Activated T-helper 1 cell treated with anti-CD3 and anti-CD28 coated beads, Interleukin-2, amount 50 U/mL, for 16 hours (primary cell): ENCODE measurements around the gene THADA.
"Not testable (repeated sequence)": the region's sequence is repeated elsewhere in the genome, so short reads cannot be mapped to it uniquely, and the experiment has no call there.

Experiments used
- DNase-seq, 2 donors: peaks; one replicate each; pipeline ENCODE4 v3.0.0-alpha.2; 2020; ENCODE audit warnings: low read depth in 1 of 2, low spot score in 1 of 2

Gene THADA

DNA sequence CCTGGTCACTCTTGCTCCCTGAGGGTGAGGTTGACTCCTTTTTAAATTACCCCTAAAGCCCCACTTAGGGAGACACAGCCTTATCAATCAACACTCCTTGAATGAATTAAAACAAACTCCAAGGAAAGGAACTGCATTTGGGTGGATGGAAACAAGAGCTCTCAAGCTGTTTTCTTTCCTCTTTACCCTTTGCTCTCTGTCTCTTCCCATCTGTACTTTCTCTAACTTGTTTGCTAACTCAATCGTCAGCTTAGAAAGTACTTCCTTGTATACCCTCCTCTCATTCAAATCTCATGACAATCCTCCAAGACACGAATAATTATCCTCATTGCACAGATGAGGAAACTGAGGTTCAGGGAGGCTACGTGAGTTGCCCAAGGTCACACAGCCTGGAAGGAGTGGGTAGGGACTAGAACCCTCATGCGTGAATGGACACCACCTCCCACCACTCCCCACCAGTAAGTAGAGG lies 402.2 kb downstream of the THADA start:
- DNase-seq, result no peak

- no peak for DNase-seq
These were observed 402.8 kb downstream of the THADA start for GRCh38 chr2:43192744-43193651.

GRCh38 chr2:43191947-43192516 lies 403.8 kb downstream of the THADA start:
- DNase-seq, result no peak

DNA sequence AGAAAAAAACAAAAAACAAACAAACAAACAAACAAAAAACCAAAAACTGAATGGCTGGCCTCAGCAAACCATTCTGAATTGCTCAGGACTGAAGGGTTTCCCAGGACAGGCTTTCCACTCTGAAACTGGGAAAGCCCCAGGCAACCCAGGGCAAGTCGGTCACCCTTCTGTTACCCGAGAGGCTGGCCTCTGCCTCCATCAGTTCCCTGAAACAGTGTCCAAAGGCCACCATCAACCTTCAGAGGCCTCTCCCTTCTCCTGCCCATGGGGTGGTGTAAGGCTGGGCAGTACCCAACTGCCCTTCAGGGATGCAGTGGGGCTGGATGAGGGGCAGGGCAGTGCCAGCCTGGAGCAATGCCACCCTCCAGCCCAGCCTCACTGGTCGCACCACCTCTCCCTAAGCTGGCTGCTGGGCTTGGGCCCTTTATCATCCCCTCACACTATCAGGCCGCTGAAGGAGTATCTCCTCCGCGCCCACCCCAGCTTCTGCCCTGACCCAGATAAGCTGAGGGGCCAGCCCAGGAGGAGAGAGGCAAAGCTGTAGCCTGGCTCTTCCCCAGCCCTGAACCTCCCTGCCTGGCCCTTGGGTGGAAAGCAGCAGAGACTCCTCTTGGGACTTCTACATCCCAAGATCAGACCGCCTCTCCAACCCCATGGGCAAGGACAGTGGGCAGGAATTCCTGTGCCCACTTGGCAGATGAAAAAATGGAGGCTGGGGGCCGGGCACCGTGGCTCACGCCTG lies 405.4 kb downstream of the THADA start:
- no peak for DNase-seq

DNA sequence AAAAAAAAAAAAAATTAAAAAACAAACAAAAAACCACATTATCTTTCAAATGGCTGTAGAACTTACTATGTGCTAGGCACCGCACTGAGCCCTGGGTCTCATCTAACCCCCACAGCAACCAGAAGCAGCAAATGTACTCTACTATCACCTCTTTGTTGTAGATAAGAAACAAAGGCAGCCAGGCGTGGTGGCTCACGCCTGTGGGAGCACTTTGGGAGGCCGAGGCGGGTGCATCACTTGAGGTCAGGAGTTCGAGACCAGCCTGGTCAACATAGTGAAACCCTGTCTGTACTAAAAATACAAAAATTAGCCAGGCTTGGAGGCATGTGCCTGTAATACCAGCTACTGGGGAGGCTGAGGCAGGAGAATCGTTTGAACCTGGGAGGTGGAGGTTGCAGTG lies 406.0 kb downstream of the THADA start:
- DNase-seq, result not testable (repeated sequence)

DNA sequence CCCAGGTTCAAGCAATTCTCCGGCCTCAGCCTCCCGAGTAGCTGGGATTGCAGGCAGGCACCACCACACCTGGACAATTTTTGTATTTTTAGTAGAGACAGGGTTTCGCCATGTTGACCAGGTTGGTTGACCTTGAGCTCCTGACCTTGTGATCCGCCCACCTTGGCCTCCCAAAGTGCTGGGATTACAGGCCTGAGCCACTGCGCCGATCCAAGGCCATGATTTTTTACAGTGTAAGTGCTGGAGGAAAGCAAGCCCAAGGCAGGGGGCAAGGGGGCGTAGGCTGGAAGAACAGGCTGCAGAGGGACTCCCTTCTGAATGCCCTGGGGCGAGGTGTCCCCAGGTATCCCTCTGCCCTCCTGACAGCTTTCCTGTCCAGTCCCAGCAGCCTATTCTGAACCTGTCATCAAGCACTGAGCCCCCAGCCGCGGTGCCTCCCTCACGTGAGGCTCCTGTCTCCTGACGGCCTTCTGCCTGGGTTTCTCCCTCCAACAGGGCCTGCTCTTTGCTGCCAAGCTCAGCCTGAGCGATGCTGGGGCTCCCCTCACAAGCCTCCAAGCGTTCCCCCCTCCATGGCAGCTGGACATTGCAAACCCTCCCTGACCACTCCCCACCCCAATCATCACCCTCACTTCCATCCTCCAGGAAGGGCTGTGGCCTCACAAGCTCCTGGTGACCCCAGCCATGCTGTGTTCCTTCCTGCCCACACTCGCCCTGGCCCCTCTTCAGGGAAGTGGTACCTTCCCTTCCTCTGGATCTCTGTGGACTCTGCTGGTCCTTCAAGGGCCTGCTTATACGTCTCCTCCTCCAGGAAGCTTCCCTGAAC lies 407.1 kb downstream of the THADA start:
- no peak for DNase-seq

GRCh38 chr2:43186679-43187374 lies 409.0 kb downstream of the THADA start:
- no peak for DNase-seq

DNA sequence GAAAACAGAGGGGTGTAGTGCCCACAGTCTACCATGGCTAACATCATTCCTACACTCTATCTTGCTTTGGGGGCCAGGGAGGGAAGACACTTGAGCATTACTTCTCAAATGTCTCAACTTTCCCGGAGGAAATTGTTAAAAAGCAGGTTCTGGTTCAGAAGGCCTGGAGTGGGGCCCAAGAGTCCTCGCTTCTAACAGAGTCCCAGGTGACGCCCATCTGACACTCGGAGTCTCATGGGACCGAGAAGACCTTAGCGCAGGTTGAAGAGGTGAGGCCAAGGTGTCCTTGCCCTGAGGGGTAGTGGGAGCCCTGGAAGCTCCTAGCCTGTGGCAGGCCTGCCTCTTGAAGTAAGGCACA lies 409.5 kb downstream of the THADA start:
- DNase-seq, result no peak

DNA sequence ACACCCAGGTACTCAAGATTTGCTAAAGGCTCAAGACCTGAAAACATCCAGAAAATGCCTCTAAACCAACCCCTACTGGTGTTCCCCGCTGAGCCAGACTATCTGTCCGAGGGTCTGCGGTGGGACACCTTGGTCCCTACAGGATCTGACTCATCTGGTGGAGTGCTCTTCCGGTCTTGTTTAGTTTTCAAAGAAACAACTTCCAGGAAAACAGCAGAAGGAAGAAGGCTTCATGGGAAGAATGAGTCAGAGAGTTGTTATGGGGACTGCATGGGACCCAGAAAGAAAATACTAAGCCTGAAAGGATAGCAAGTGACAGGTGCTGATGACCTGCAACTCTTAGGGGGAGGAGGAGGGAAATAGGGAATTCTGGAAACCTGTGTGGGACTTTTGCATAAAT lies 410.7 kb downstream of the THADA start:
- no peak for DNase-seq

GRCh38 chr2:43184339-43184895 lies 411.4 kb downstream of the THADA start:
- peak in 1 of 2 donors; percentile 42 for DNase-seq

- no peak for DNase-seq
These were observed 412.1 kb downstream of the THADA start for GRCh38 chr2:43183743-43184142.

GRCh38 chr2:43180897-43181296 lies 414.9 kb downstream of the THADA start:
- no peak for DNase-seq
